MM.1S (cell line): ENCODE results near the gene DLX1.

Experiments used
- DNase-seq: peaks from one replicate; pipeline ENCODE4 v3.0.0-alpha.2; 2015
- H2AFZ ChIP-seq: fragments of 300-600 bp; sonication (generic); 2 replicates; pipeline ENCODE4 v1.6.0; 2016; ENCODE audit warnings: antibody characterized with exemption, low read length
- H3F3A ChIP-seq: fragments of 300-600 bp; sonication (generic); 2 replicates; pipeline ENCODE4 v1.6.1; 2016; ENCODE audit warnings: mild to moderate bottlenecking, antibody characterized with exemption, low read length, moderate library complexity, mixed read lengths; ENCODE audit not compliant: insufficient read depth
- H3K27ac ChIP-seq: fragments of 300-600 bp; sonication (generic); 2 replicates; pipeline ENCODE4 v1.5.1; 2016; ENCODE audit warnings: mild to moderate bottlenecking, low read length
- H3K27me3 ChIP-seq: fragments of 300-600 bp; sonication (generic); replicated peaks from 2 replicates; pipeline ENCODE4 v1.6.0; 2016; ENCODE audit warnings: low read length; ENCODE audit not compliant: insufficient read depth
- H3K36me3 ChIP-seq: fragments of 300-600 bp; sonication (generic); replicated peaks from 2 replicates; pipeline ENCODE4 v1.6.1; 2016; ENCODE audit warnings: mild to moderate bottlenecking, low read length, mixed read lengths; ENCODE audit not compliant: insufficient read depth
- H3K4me1 ChIP-seq: fragments of 300-600 bp; sonication (generic); 2 replicates; pipeline ENCODE4 v1.6.1; 2016; ENCODE audit warnings: low read length, mixed read lengths
- H3K4me2 ChIP-seq: fragments of 300-600 bp; sonication (generic); 2 replicates; pipeline ENCODE4 v1.6.0; 2016; ENCODE audit warnings: low read depth, low read length
- H3K4me3 ChIP-seq: fragments of 300-600 bp; sonication (generic); 2 replicates; pipeline ENCODE4 v1.5.1; 2016; ENCODE audit warnings: low read length, mixed read lengths
- H3K79me2 ChIP-seq: fragments of 300-600 bp; sonication (generic); 2 replicates; pipeline ENCODE4 v1.6.1; 2016; ENCODE audit warnings: mixed run types, low read length, mixed read lengths
- H3K9ac ChIP-seq: fragments of 300-600 bp; sonication (generic); 2 replicates; pipeline ENCODE4 v1.6.1; 2016; ENCODE audit warnings: low read length, mixed read lengths
- H3K9me2 ChIP-seq: fragments of 300-600 bp; sonication (generic); replicated peaks from 2 replicates; pipeline ENCODE4 v1.6.1; 2016; ENCODE audit warnings: mild to moderate bottlenecking, low read length, mixed read lengths; ENCODE audit not compliant: insufficient read depth
- H3K9me3 ChIP-seq: fragments of 300-600 bp; sonication (generic); replicated peaks from 2 replicates; pipeline ENCODE4 v1.6.1; 2016; ENCODE audit warnings: mild to moderate bottlenecking, low read length, mixed read lengths; ENCODE audit not compliant: insufficient read depth
- H4K20me1 ChIP-seq: fragments of 300-600 bp; sonication (generic); 2 replicates; pipeline ENCODE4 v1.6.1; 2016; ENCODE audit warnings: mild to moderate bottlenecking, low read length, moderate library complexity, mixed read lengths; ENCODE audit not compliant: insufficient read depth
- CTCF ChIP-seq: fragments of 300-600 bp; sonication (generic); IDR thresholded peaks from 2 replicates; pipeline ENCODE4 v1.5.1; 2016; ENCODE audit warnings: antibody characterized with exemption, low read length, mixed read lengths
- EZH2 ChIP-seq: fragments of 300-600 bp; sonication (generic); optimal IDR thresholded peaks from 2 replicates; pipeline ENCODE3; 2017; ENCODE audit warnings: low read depth, mild to moderate bottlenecking, antibody characterized with exemption, low read length, mixed read lengths
- EZH2phosphoT487 ChIP-seq: fragments of 300-600 bp; sonication (generic); IDR thresholded peaks from 2 replicates; pipeline ENCODE4 v1.6.1; 2018; ENCODE audit warnings: antibody characterized with exemption, low read length

The DLX1 gene

GRCh38 chr2:172062402-172063004, 22.8 kb upstream of the DLX1 start:
- H3K9ac ChIP-seq = no peak overlapping the region
- TF ChIP-seq EZH2phosphoT487 = no peak
- no peak for TF ChIP-seq CTCF
- no peak for TF ChIP-seq EZH2
- no peak overlapping the region for H3K27ac ChIP-seq
- no peaks in the 10 kb centered on the region for H3K4me1 ChIP-seq
- H3K4me3 ChIP-seq = no peak overlapping the region
- no peaks in the 10 kb centered on the region for H3K36me3 ChIP-seq
- H4K20me1 ChIP-seq = no peaks in the 10 kb centered on the region
- DNase-seq = no peak
- no peaks in the 10 kb centered on the region for H3K27me3 ChIP-seq
- no peaks in the 10 kb centered on the region for H3K79me2 ChIP-seq
- no peaks in the 10 kb centered on the region for H3F3A ChIP-seq
- no peak overlapping the region for H3K4me2 ChIP-seq
- H3K9me2 ChIP-seq = no peaks in the 10 kb centered on the region
- H2AFZ ChIP-seq = no peak overlapping the region
- no peaks in the 10 kb centered on the region for H3K9me3 ChIP-seq

- Histone ChIP-seq H3K36me3 (no peaks in the 10 kb centered on the region), H3K9me3 (no peaks in the 10 kb centered on the region), H3K79me2 (no peaks in the 10 kb centered on the region), H3K4me3 (no peak overlapping the region), H3K4me1 (no peaks in the 10 kb centered on the region), H2AFZ (no peak overlapping the region), H3F3A (no peaks in the 10 kb centered on the region), H3K9me2 (no peaks in the 10 kb centered on the region), H4K20me1 (no peaks in the 10 kb centered on the region), H3K4me2 (no peak overlapping the region), H3K27ac (no peak overlapping the region), H3K9ac (no peak overlapping the region), H3K27me3 (no peaks in the 10 kb centered on the region)
- TF ChIP-seq EZH2phosphoT487 (no peak), EZH2 (no peak), CTCF (no peak)
- DNase-seq = no peak
Measured at GRCh38 chr2:172063446-172063845, 21.9 kb upstream of the DLX1 start.

- no peak for DNase-seq
- H3K9ac ChIP-seq = no peak overlapping the region
- TF ChIP-seq CTCF (no peak), EZH2phosphoT487 (no peak), EZH2 (no peak)
- no peak overlapping the region for H2AFZ ChIP-seq
- no peaks in the 10 kb centered on the region for H3K9me3 ChIP-seq
- H3K4me3 ChIP-seq = no peak overlapping the region
- H3K27ac ChIP-seq = no peak overlapping the region
- no peaks in the 10 kb centered on the region for H3K79me2 ChIP-seq
- H3K36me3 ChIP-seq = no peaks in the 10 kb centered on the region
- H3K4me1 ChIP-seq = no peaks in the 10 kb centered on the region
- no peaks in the 10 kb centered on the region for H3K27me3 ChIP-seq
- no peaks in the 10 kb centered on the region for H4K20me1 ChIP-seq
- no peak overlapping the region for H3K4me2 ChIP-seq
- no peaks in the 10 kb centered on the region for H3K9me2 ChIP-seq
- no peaks in the 10 kb centered on the region for H3F3A ChIP-seq
Measured at GRCh38 chr2:172065111-172065510, 20.2 kb upstream of the DLX1 start.
